H9 (cell line): ENCODE measurements around the gene RBPJL. TPM values are rescaled to one million over a fixed set of nuclear protein-coding genes. Genes with fewer than 3 reads are reported as not detected.

Experiments
- DNase-seq: peaks from one replicate; pipeline ENCODE4 v3.0.0-alpha.2; 2017
- H2AFZ ChIP-seq: one replicate; pipeline ENCODE4 v1.6.1; 2013; ENCODE audit warnings: mild to moderate bottlenecking, low read length, control low read depth, moderate library complexity
- H2AK5ac ChIP-seq: 2 replicates; pipeline ENCODE4 v1.6.1; 2013; ENCODE audit warnings: low read length, control low read depth, mixed read lengths; ENCODE audit not compliant: insufficient read length
- H2BK120ac ChIP-seq: one replicate; pipeline ENCODE4 v1.6.1; 2013; ENCODE audit warnings: low read depth, mild to moderate bottlenecking, low read length, control low read depth, inconsistent platforms; ENCODE audit not compliant: poor library complexity, severe bottlenecking
- H2BK12ac ChIP-seq: 2 replicates; pipeline ENCODE4 v1.6.1; 2013; ENCODE audit warnings: low read length, control low read depth, mixed read lengths, low read depth; ENCODE audit not compliant: insufficient read length
- H2BK15ac ChIP-seq: 2 replicates; pipeline ENCODE4 v1.6.1; 2013; ENCODE audit warnings: low read depth, low read length, control low read depth
- H2BK20ac ChIP-seq: one replicate; pipeline ENCODE4 v1.6.1; 2013; ENCODE audit warnings: low read depth, mild to moderate bottlenecking, low read length, control low read depth, inconsistent platforms; ENCODE audit not compliant: poor library complexity, severe bottlenecking
- H2BK5ac ChIP-seq: 2 replicates; pipeline ENCODE4 v1.6.1; 2013; ENCODE audit warnings: low read length, control low read depth, mixed read lengths; ENCODE audit not compliant: insufficient read length
- H3K14ac ChIP-seq: 2 replicates; pipeline ENCODE4 v1.6.1; 2013; ENCODE audit warnings: low read length, control low read depth; ENCODE audit not compliant: insufficient read depth
- H3K18ac ChIP-seq: 2 replicates; pipeline ENCODE4 v1.6.1; 2013; ENCODE audit warnings: low read depth, mild to moderate bottlenecking, mixed read lengths, low read length, control low read depth; ENCODE audit not compliant: insufficient read length
- H3K23ac ChIP-seq: 2 replicates; pipeline ENCODE4 v1.6.1; 2013; ENCODE audit warnings: low read length, control low read depth, mixed read lengths, low read depth; ENCODE audit not compliant: insufficient read length
- H3K23me2 ChIP-seq: 2 replicates; pipeline ENCODE4 v1.6.1; 2013; ENCODE audit warnings: low read depth, mild to moderate bottlenecking, mixed read lengths, low read length, control low read depth; ENCODE audit not compliant: insufficient read length, poor library complexity, severe bottlenecking
- H3K27ac ChIP-seq: 2 replicates; pipeline ENCODE4 v1.5.1; 2013; ENCODE audit warnings: low read length, control low read depth, mixed read lengths, low read depth; ENCODE audit not compliant: insufficient read length
- H3K27me3 ChIP-seq: 2 replicates; pipeline ENCODE4 v1.6.1; 2013; ENCODE audit warnings: low read length, control low read depth, inconsistent platforms; ENCODE audit not compliant: insufficient read depth
- H3K4ac ChIP-seq: 2 replicates; pipeline ENCODE4 v1.6.1; 2013; ENCODE audit warnings: low read depth, mild to moderate bottlenecking, control low read depth, inconsistent platforms, low read length, moderate library complexity
- H3K4me1 ChIP-seq: 2 replicates; pipeline ENCODE4 v1.6.1; 2013; ENCODE audit warnings: low read length, control low read depth, inconsistent platforms; ENCODE audit not compliant: insufficient read depth
- H3K4me2 ChIP-seq: 2 replicates; pipeline ENCODE4 v1.6.1; 2013; ENCODE audit warnings: low read length, control low read depth, mixed read lengths; ENCODE audit not compliant: insufficient read length, insufficient read depth
- H3K56ac ChIP-seq: 2 replicates; pipeline ENCODE4 v1.6.1; 2013; ENCODE audit warnings: low read depth, mild to moderate bottlenecking, mixed read lengths, low read length, control low read depth; ENCODE audit not compliant: insufficient read length
- H3K79me1 ChIP-seq: 2 replicates; pipeline ENCODE4 v1.6.1; 2013; ENCODE audit warnings: low read depth, mild to moderate bottlenecking, moderate library complexity, low read length, control low read depth, inconsistent platforms; ENCODE audit not compliant: insufficient read depth, poor library complexity, severe bottlenecking
- H3K79me2 ChIP-seq: 2 replicates; pipeline ENCODE4 v1.6.1; 2013; ENCODE audit warnings: low read length, control low read depth, inconsistent platforms; ENCODE audit not compliant: insufficient read depth
- H3K9ac ChIP-seq: 2 replicates; pipeline ENCODE4 v1.6.1; 2013; ENCODE audit warnings: low read length, control low read depth, mixed read lengths; ENCODE audit not compliant: insufficient read length; ENCODE audit errors: extremely low read depth
- H3K9me3 ChIP-seq: one replicate; pipeline ENCODE4 v1.6.1; 2013; ENCODE audit warnings: low read depth, low read length, inconsistent platforms; ENCODE audit not compliant: control insufficient read depth
- H3T11ph ChIP-seq: one replicate; pipeline ENCODE4 v1.6.1; 2013; ENCODE audit warnings: mild to moderate bottlenecking, low read length, control low read depth, inconsistent platforms
- H4K20me1 ChIP-seq: one replicate; pipeline ENCODE4 v1.6.1; 2013; ENCODE audit not compliant: control insufficient read depth, insufficient read length, insufficient read depth
- H4K5ac ChIP-seq: 2 replicates; pipeline ENCODE4 v1.6.1; 2013; ENCODE audit warnings: low read depth, mild to moderate bottlenecking, mixed read lengths, low read length, control low read depth; ENCODE audit not compliant: insufficient read length
- H4K8ac ChIP-seq: replicated peaks from 2 replicates; pipeline ENCODE4 v1.6.1; 2013; ENCODE audit warnings: low read length, control low read depth, mixed read lengths, low read depth; ENCODE audit not compliant: insufficient read length
- H4K91ac ChIP-seq: 2 replicates; pipeline ENCODE4 v1.6.1; 2013; ENCODE audit warnings: low read depth, mild to moderate bottlenecking, moderate library complexity, mixed read lengths, low read length, control low read depth; ENCODE audit not compliant: insufficient read length
- H3K27ac Mint-ChIP-seq, 3 experiments: 2 replicates in 2 of 3; 3 replicates in 1 of 3; pipeline ENCODE4 v1.8.0; 2020 to 2021; ENCODE audit warnings: mixed read lengths in 3 of 3, mild to moderate bottlenecking in 1 of 3, moderate library complexity in 1 of 3
- H3K27me3 Mint-ChIP-seq: 2 replicates; pipeline ENCODE4 v1.8.0; 2021; ENCODE audit warnings: low read depth, mild to moderate bottlenecking, moderate library complexity, mixed read lengths
- H3K36me3 Mint-ChIP-seq, 3 experiments: 2 replicates in 2 of 3; 3 replicates in 1 of 3; pipeline ENCODE4 v1.8.0; 2020 to 2021; ENCODE audit warnings: low read depth in 3 of 3, mixed read lengths in 3 of 3; ENCODE audit not compliant: insufficient read depth in 1 of 3
- H3K4me1 Mint-ChIP-seq, 2 experiments: 2 replicates each; pipeline ENCODE4 v1.8.0; 2020; ENCODE audit warnings: mixed read lengths in 2 of 2
- H3K4me3 Mint-ChIP-seq, 2 experiments: 2 replicates in 1 of 2; 3 replicates in 1 of 2; pipeline ENCODE4 v1.8.0; 2020 to 2021; ENCODE audit warnings: mild to moderate bottlenecking in 2 of 2, mixed read lengths in 2 of 2, moderate library complexity in 1 of 2
- H3K9me3 Mint-ChIP-seq, 2 experiments: 2 replicates in 1 of 2; 3 replicates in 1 of 2; pipeline ENCODE4 v1.8.0; 2020; ENCODE audit warnings: mild to moderate bottlenecking in 2 of 2, mixed read lengths in 2 of 2, moderate library complexity in 1 of 2
- CTCF ChIP-seq: fragments of 200-600 bp; sonication (generic); conservative IDR thresholded peaks from 3 replicates; pipeline ENCODE4 v1.8.0; 2021; ENCODE audit warnings: antibody characterized with exemption, mild to moderate bottlenecking
- WGBS: extraction: QIAGEN DNeasy Blood & Tissue Kit; methylation state at CpG from one replicate; pipeline ENCODE4 v1.1.7; 2013; ENCODE audit warnings: missing lambda C conversion rate, low lambda C conversion rate, mixed read lengths; ENCODE audit not compliant: insufficient read length; ENCODE audit errors: extremely low coverage; 5-methylcytosine and 5-hydroxymethylcytosine counted together
- total RNA-seq: library from RNA; stranded (reverse); gene quantifications from 2 replicates; pipeline ENCODE4 v1.2.1, GENCODE V29; 2021

RBPJL gene
- total RNA-seq, 1 experiment from 2014 or later = 0.28 TPM

- Mint-ChIP-seq H3K4me3 (no peak overlapping the region), H3K36me3 (no peaks in the 10 kb centered on the region), H3K27me3 (no peaks in the 10 kb centered on the region), H3K9me3 (no peaks in the 10 kb centered on the region), H3K27ac (0 out of 7 replicates have a peak overlapping the region, but pooled peaks of 1 of the 3 experiments have one; percentile 35), H3K4me1 (peaks cover 41 to 49% of the 10 kb centered on the region in 2 experiments)
- no peak overlapping the region for H2BK12ac ChIP-seq
- no peak overlapping the region for H3K4ac ChIP-seq
- no peak overlapping the region for H2BK120ac ChIP-seq
- H3T11ph ChIP-seq = no peak overlapping the region
- no peak overlapping the region for H4K5ac ChIP-seq
- H4K91ac ChIP-seq = no peak overlapping the region
- no peak for TF ChIP-seq CTCF
- no peak overlapping the region for H3K27ac ChIP-seq
- no peak for DNase-seq
- no peak overlapping the region for H2AFZ ChIP-seq
- no peaks in the 10 kb centered on the region for H3K79me2 ChIP-seq
- H3K79me1 ChIP-seq = no peaks in the 10 kb centered on the region
- H3K9me3 ChIP-seq = no peaks in the 10 kb centered on the region
- H2BK20ac ChIP-seq = no peak overlapping the region
- no peak overlapping the region for H3K14ac ChIP-seq
- peaks cover 3% of the 10 kb centered on the region; the same call in 1 of the 2 replicates for H3K4me1 ChIP-seq
- H3K27me3 ChIP-seq = no peaks in the 10 kb centered on the region
- H2BK15ac ChIP-seq = no peak overlapping the region
- no CpG with 5 or more reads among the region's 5 CpGs for WGBS
- no peak overlapping the region for H3K18ac ChIP-seq
- no peak overlapping the region for H3K4me2 ChIP-seq
- H4K20me1 ChIP-seq = no peaks in the 10 kb centered on the region
- H3K23me2 ChIP-seq = no peaks in the 10 kb centered on the region
- H4K8ac ChIP-seq = no peak overlapping the region
- no peak overlapping the region for H3K56ac ChIP-seq
- H3K23ac ChIP-seq = no peak overlapping the region
- no peak overlapping the region for H3K9ac ChIP-seq
- no peak overlapping the region for H2AK5ac ChIP-seq
- no peak overlapping the region for H2BK5ac ChIP-seq
These were observed 48.8 kb downstream of the RBPJL start for GRCh38 chr20:45355209-45356084.
